Keratinocyte (primary cell): ENCODE data around the gene APBB3. TPM values are rescaled to one million over a fixed set of nuclear protein-coding genes. Genes with fewer than 3 reads are reported as not detected.

Experiments
- DNase-seq: peaks from one replicate; pipeline ENCODE4 v3.0.0-alpha.2; 2011; ENCODE audit warnings: low read depth, missing footprints, low spot score
- FAIRE-seq: peaks from 2 replicates; lab custom pipeline; 2011; peaks lifted over from hg19 to GRCh38; lab: Jason Lieb, UNC
- H2AFZ ChIP-seq: 2 replicates; pipeline ENCODE4 v1.6.0; 2012; ENCODE audit warnings: low read length, control low read depth, inconsistent platforms; ENCODE audit not compliant: control insufficient read depth
- H3K27ac ChIP-seq: 2 replicates; pipeline ENCODE4 v1.5.1; 2011; ENCODE audit warnings: low read length; ENCODE audit not compliant: control insufficient read depth, insufficient read depth
- H3K27me3 ChIP-seq: 3 replicates; pipeline ENCODE4 v1.6.0; 2011; ENCODE audit warnings: low read length; ENCODE audit not compliant: control insufficient read depth, insufficient read depth; ENCODE audit errors: extremely low read depth
- H3K36me3 ChIP-seq, 2 experiments: 2 replicates in 1 of 2; 3 replicates in 1 of 2; pipeline ENCODE4 v1.5.1; 2011; ENCODE audit warnings: low read length in 2 of 2, mild to moderate bottlenecking in 1 of 2; ENCODE audit not compliant: control insufficient read depth in 2 of 2, insufficient read depth in 2 of 2; ENCODE audit errors: extremely low read depth in 1 of 2
- H3K4me1 ChIP-seq: 3 replicates; pipeline ENCODE4 v1.5.1; 2011; ENCODE audit warnings: low read length; ENCODE audit not compliant: control insufficient read depth, insufficient read depth; ENCODE audit errors: extremely low read depth
- H3K4me2 ChIP-seq: 3 replicates; pipeline ENCODE4 v1.6.0; 2011; ENCODE audit warnings: low read depth, low read length; ENCODE audit not compliant: control insufficient read depth, insufficient read depth; ENCODE audit errors: extremely low read depth
- H3K4me3 ChIP-seq, 3 experiments: fragments of 200-600 bp in 1 of 3; sonication (generic) in 1 of 3; 2 replicates in 2 of 3; 3 replicates in 1 of 3; pipeline ENCODE4 v1.5.1; 2011 to 2016; ENCODE audit warnings: low read length in 3 of 3, mild to moderate bottlenecking in 3 of 3, control low read depth in 2 of 3, inconsistent platforms in 1 of 3, low read depth in 1 of 3, mixed read lengths in 1 of 3, mixed run types in 1 of 3, moderate library complexity in 1 of 3; ENCODE audit not compliant: control insufficient read depth in 2 of 3, insufficient read depth in 2 of 3; ENCODE audit errors: extremely low read depth in 1 of 3
- H3K79me2 ChIP-seq: 2 replicates; pipeline ENCODE4 v1.6.0; 2012; ENCODE audit warnings: low read length; ENCODE audit not compliant: control insufficient read depth, insufficient read depth
- H3K9ac ChIP-seq: 3 replicates; pipeline ENCODE4 v1.6.0; 2011; ENCODE audit warnings: low read length; ENCODE audit not compliant: control insufficient read depth, insufficient read depth; ENCODE audit errors: extremely low read depth
- H3K9me1 ChIP-seq: 3 replicates; pipeline ENCODE4 v1.6.0; 2011; ENCODE audit warnings: low read length; ENCODE audit not compliant: control insufficient read depth, insufficient read depth; ENCODE audit errors: extremely low read depth
- H3K9me3 ChIP-seq: 2 replicates; pipeline ENCODE4 v1.5.1; 2012; ENCODE audit warnings: low read depth, low read length; ENCODE audit not compliant: control insufficient read depth
- H4K20me1 ChIP-seq: 3 replicates; pipeline ENCODE4 v1.6.0; 2011; ENCODE audit warnings: low read length; ENCODE audit not compliant: control insufficient read depth, insufficient read depth; ENCODE audit errors: extremely low read depth
- EZH2 ChIP-seq: IDR thresholded peaks from one replicate; pipeline ENCODE4 v1.6.1; 2012; ENCODE audit warnings: inconsistent platforms, mild to moderate bottlenecking, low read length, moderate library complexity
- dilution Hi-C: fragments of 300-500 bp; cut with MboI; formaldehyde crosslinking; loops from one replicate; pipeline ENCODE4 v1.7.0; 2020; ENCODE audit warnings: low sequenced_read_pairs; ENCODE audit not compliant: extremely low pct_ligation_motif_present
- polyA plus RNA-seq, 5 experiments: library from polyadenylated mRNA; depleted of rRNA in 3 of 5; stranded (reverse) in 3 of 5; stranded (forward) in 1 of 5; unstranded in 1 of 5; fragments of >200 nt; gene quantifications; 1 replicate in 1 of 5; 2 replicates in 3 of 5; 3 replicates in 1 of 5; pipeline versions ENCODE4 v1.2.1 to v1.2.3, GENCODE V29; 2011 to 2012; ENCODE audit warnings: missing spikeins in 2 of 5, low read depth in 1 of 5, low replicate concordance in 1 of 5
- TF ChIP-seq, protein P1 (sequence below), 3 experiments: IDR thresholded peaks in 1 of 3; conservative IDR thresholded peaks in 1 of 3; optimal IDR thresholded peaks in 1 of 3; 2 replicates in 2 of 3; 3 replicates in 1 of 3; pipeline versions ENCODE3 to v1.5.1; 2011; ENCODE audit warnings: low read length in 3 of 3, mild to moderate bottlenecking in 3 of 3, moderate library complexity in 2 of 3, control low read depth in 1 of 3, inconsistent platforms in 1 of 3; ENCODE audit not compliant: insufficient read depth in 2 of 3; ENCODE audit errors: extremely low read depth in 1 of 3

The APBB3 gene
- polyA plus RNA-seq, 1 donor (not counting 4 experiments of a cell fraction or from before 2014, with no cell fraction given) = 7.1 TPM

DNA sequence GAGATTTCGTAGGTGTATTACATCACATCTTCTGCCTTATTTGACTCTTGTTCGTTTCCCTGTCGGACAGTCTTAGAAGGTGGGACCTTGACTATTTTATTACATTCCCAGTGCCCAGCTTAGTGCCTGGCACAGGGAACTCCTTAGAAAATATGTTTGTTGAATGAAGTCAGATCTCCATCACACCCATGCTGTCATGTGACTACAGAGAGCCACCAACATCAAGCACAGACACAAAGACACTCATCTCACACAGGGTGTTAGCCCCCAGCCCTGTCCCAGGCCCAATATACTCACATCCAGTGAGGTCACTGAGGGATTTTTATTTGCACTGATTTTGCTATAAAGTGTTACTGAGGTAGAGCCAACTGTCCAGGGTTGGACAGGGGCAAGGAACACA is 6.4 kb downstream of the APBB3 start:
- DNase-seq = no peak
- H3K9ac ChIP-seq = no peak overlapping the region
- H4K20me1 ChIP-seq = no peaks in the 10 kb centered on the region
- dilution Hi-C loops = no loop called here
- H3K36me3 ChIP-seq = peaks cover 0 to 7% of the 10 kb centered on the region in 2 experiments
- H3K27me3 ChIP-seq = no peaks in the 10 kb centered on the region
- no peak for FAIRE-seq
- H3K9me1 ChIP-seq = peaks cover 3% of the 10 kb centered on the region
- H2AFZ ChIP-seq = no peak overlapping the region
- H3K4me2 ChIP-seq = peak overlapping the region; percentile 92
- H3K79me2 ChIP-seq = peaks cover 39% of the 10 kb centered on the region
- no peaks in the 10 kb centered on the region for H3K9me3 ChIP-seq
- no peak overlapping the region for H3K27ac ChIP-seq
- H3K4me1 ChIP-seq = peaks cover 30% of the 10 kb centered on the region
- H3K4me3 ChIP-seq = no peak overlapping the region
- TF ChIP-seq, protein P1, sequence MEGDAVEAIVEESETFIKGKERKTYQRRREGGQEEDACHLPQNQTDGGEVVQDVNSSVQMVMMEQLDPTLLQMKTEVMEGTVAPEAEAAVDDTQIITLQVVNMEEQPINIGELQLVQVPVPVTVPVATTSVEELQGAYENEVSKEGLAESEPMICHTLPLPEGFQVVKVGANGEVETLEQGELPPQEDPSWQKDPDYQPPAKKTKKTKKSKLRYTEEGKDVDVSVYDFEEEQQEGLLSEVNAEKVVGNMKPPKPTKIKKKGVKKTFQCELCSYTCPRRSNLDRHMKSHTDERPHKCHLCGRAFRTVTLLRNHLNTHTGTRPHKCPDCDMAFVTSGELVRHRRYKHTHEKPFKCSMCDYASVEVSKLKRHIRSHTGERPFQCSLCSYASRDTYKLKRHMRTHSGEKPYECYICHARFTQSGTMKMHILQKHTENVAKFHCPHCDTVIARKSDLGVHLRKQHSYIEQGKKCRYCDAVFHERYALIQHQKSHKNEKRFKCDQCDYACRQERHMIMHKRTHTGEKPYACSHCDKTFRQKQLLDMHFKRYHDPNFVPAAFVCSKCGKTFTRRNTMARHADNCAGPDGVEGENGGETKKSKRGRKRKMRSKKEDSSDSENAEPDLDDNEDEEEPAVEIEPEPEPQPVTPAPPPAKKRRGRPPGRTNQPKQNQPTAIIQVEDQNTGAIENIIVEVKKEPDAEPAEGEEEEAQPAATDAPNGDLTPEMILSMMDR (optimal IDR thresholded peaks at IDR 0.05 in 1 of 3, IDR thresholded peaks at IDR 0.05 in 1 of 3, conservative IDR thresholded peaks at IDR 0.05 in 1 of 3; ENCODE audit: extremely low read depth in 1 of 3, insufficient read depth in 2 of 3, low read length in 3 of 3) = no peak
- no peak for TF ChIP-seq EZH2

DNA sequence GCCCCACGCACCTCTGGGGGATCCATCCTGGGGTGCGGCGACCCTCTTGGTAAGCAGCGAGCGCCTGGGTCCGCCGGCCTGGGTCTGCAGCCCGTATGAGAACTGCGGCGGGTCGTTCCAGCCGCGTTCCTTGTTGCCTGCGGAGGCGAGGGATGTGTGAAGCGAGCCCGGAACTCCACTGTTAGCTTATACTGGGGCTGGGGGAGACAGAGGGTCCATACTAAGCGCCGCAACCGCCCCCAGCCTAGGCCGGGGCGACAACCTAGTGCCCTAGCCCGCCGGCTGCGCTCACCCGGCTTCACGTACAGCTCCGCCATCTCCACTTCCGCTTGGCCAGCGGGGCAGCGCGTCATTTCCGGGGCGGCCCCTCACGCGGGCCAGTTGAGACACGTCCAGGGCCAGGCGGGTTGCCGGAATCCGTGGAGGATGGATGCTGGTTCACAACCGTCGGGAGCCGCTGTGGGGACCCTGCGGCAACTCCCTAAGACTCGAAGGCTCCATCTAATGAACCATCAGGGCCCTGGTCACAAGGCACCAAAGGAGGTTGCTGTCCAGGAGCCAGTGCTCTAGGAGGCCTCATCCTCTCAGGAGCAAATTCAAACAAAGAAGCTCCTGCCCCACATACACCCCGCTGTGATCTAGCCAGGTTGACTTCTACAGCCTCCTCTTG is 7.1 kb downstream of the APBB3 start, which contains the start of gene SRA1:
SRA1 (minus strand) TSS at position 338 of the 670 bp plus-strand sequence; CDS start at position 317, 21 bp downstream.
- H2AFZ ChIP-seq = peak within 1 kb of the TSS; percentile 78
- H3K27ac ChIP-seq = peak within 1 kb of the TSS; percentile 82
- H3K79me2 ChIP-seq = peaks cover 43% of the 10 kb centered on the region
- peaks cover 0 to 9% of the 10 kb centered on the region in 2 experiments for H3K36me3 ChIP-seq
- DNase-seq (peak; percentile 45), FAIRE-seq (no peak)
- peaks cover 30% of the 10 kb centered on the region for H3K4me1 ChIP-seq
- H3K9me3 ChIP-seq = no peaks in the 10 kb centered on the region
- H4K20me1 ChIP-seq = no peaks in the 10 kb centered on the region
- TF ChIP-seq, protein P1 (optimal IDR thresholded peaks at IDR 0.05 in 1 of 3, IDR thresholded peaks at IDR 0.05 in 1 of 3, conservative IDR thresholded peaks at IDR 0.05 in 1 of 3; ENCODE audit: extremely low read depth in 1 of 3, insufficient read depth in 2 of 3, low read length in 3 of 3) = no peak
- TF ChIP-seq EZH2 = no peak
- no peaks in the 10 kb centered on the region for H3K27me3 ChIP-seq
- peak within 1 kb of the TSS; percentile 92 for H3K4me2 ChIP-seq
- peak within 1 kb of the TSS; percentile 91 for H3K9ac ChIP-seq
- peaks cover 3% of the 10 kb centered on the region for H3K9me1 ChIP-seq
- H3K4me3 ChIP-seq = peak within 1 kb of the TSS; percentile 63 to 77 (median 66)
- dilution Hi-C loops = no loop called here
